Rectal smooth muscle tissue (tissue), 1 donor: Measurements from ENCODE around the gene CTNND2.
"Not testable (repeated sequence)": the region's sequence is repeated elsewhere in the genome, so short reads cannot be mapped to it uniquely, and the experiment has no call there.

Experiments used
- H3K27ac ChIP-seq: one replicate; pipeline ENCODE4 v1.7.0; 2013; ENCODE audit warnings: low read depth, low read length, inconsistent platforms
- H3K27me3 ChIP-seq: one replicate; pipeline ENCODE4 v1.7.0; 2013; ENCODE audit warnings: low read length; ENCODE audit not compliant: control insufficient read depth, insufficient read depth
- H3K36me3 ChIP-seq: one replicate; pipeline ENCODE4 v1.7.0; 2013; ENCODE audit warnings: low read length; ENCODE audit not compliant: control insufficient read depth, insufficient read depth
- H3K4me1 ChIP-seq: one replicate; pipeline ENCODE4 v1.7.0; 2013; ENCODE audit warnings: low read length; ENCODE audit not compliant: control insufficient read depth, insufficient read depth
- H3K4me3 ChIP-seq: one replicate; pipeline ENCODE4 v1.7.0; 2013; ENCODE audit warnings: low read length
- H3K9ac ChIP-seq: one replicate; pipeline ENCODE4 v1.7.0; 2013; ENCODE audit warnings: low read length

Gene CTNND2

DNA sequence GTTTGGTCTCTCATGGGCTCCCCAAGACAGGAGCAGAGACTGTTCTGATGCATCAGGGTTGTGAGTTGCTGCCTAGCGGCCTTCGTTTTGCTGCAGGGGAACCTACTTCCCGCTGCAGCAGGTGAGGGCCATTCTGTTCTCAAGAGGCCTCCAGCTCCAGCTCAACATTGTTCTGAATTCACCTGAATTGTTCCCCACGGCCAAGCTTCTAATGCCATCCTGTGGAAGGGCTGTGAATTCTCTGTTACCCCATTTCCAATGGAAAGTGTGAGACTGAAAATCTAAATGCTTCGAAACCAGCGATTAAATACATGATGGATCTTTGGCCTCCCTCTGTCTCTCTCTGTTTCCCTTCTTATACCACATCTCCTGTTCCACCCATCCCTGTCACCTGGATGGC, 794.1 kb downstream of the CTNND2 start:
- Histone ChIP-seq H3K4me3 (no peak overlapping the region), H3K4me1 (no peaks in the 10 kb centered on the region), H3K36me3 (no peaks in the 10 kb centered on the region), H3K9ac (no peak overlapping the region), H3K27ac (no peak overlapping the region), H3K27me3 (no peaks in the 10 kb centered on the region)

DNA sequence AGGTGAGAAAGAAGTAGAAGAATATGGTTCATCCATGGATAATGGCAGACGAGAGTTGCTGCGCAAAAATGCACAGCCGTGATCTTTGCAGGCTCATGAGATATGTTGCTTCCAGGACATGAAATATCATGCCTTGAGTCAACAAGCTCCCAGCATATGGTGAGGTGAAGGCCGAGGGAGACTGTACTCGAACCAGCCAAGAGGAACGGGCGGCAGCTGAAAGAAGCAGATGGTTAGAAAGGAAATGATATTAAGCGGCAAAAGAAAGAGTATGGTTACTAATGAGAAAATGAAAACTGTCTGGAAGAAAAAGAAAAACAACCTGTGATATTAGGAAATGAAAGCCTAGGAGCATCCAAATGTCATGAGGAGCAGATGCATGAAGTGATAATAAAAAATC, 798.5 kb downstream of the CTNND2 start:
- no peaks in the 10 kb centered on the region for H3K4me1 ChIP-seq
- H3K27ac ChIP-seq = no peak overlapping the region
- H3K9ac ChIP-seq = no peak overlapping the region
- H3K27me3 ChIP-seq = no peaks in the 10 kb centered on the region
- H3K36me3 ChIP-seq = no peaks in the 10 kb centered on the region
- H3K4me3 ChIP-seq = no peak overlapping the region

DNA sequence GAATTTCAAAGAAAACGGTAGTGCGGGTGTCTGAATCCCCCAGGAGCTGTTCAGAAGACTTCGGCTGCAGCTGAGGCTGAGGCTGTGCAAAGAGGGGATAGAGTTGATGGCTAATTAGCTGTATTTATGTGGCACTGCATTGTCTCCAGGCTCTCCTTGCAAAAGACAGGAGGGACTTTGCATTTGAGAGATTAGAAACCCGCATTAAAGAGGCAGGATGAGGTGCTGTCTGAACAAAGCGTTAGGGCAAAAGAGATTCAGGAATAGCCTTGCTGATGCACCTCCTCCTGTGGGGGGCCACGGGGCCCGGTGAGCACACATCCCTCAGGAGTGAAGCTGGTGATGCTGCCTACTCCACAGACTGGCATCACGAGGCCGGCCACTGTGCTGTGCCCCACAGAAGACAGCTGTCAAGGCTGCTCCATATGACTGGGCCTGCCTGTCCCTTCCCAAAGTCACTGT, 799.6 kb downstream of the CTNND2 start:
- Histone ChIP-seq H3K4me1 (no peaks in the 10 kb centered on the region), H3K27me3 (no peaks in the 10 kb centered on the region), H3K4me3 (no peak overlapping the region), H3K9ac (no peak overlapping the region), H3K27ac (no peak overlapping the region), H3K36me3 (no peaks in the 10 kb centered on the region)

DNA sequence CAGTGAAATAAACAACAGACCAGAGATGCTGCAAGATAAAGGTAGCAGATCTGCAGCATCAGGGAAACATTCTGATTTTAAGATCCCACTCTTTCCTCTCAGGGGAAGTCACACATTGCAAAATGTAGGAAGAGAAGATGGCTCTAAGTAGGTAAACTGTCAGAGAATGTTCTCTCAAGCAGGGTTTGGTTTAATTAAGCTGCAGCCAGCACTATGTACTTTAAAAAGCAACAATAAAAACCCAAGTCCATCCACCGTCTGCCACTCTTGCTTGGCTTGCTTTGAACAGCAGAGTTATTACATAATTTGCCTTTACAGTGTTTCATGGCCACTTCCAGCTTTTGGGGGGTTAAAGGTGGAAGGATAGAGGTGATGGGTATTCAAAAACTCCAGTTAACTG, 800.0 kb downstream of the CTNND2 start:
- Histone ChIP-seq H3K36me3 (no peaks in the 10 kb centered on the region), H3K4me3 (no peak overlapping the region), H3K4me1 (no peaks in the 10 kb centered on the region), H3K27me3 (no peaks in the 10 kb centered on the region), H3K27ac (no peak overlapping the region), H3K9ac (no peak overlapping the region)

DNA sequence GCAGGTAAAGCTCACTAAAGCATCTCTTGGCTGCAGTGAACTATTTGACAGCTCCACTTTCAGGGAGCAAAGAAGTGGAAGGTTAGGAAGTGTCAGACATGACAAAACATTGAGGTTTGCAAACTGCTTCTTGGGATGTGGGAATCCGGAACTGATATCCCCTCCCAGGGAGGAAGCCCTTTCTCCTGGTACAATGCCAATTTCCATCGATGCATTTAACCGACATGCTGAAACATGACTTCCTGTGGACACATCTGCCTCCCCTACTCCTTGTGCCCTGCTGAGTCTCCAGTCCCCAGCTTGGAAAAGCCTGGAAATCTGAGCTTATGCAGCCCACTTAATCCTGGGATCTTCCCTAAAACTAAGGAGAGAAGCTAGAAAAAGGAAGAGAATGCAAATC, 820.1 kb downstream of the CTNND2 start:
- H3K27ac ChIP-seq = no peak overlapping the region
- no peaks in the 10 kb centered on the region for H3K4me1 ChIP-seq
- no peak overlapping the region for H3K4me3 ChIP-seq
- H3K9ac ChIP-seq = no peak overlapping the region
- H3K36me3 ChIP-seq = no peaks in the 10 kb centered on the region
- H3K27me3 ChIP-seq = no peaks in the 10 kb centered on the region

DNA sequence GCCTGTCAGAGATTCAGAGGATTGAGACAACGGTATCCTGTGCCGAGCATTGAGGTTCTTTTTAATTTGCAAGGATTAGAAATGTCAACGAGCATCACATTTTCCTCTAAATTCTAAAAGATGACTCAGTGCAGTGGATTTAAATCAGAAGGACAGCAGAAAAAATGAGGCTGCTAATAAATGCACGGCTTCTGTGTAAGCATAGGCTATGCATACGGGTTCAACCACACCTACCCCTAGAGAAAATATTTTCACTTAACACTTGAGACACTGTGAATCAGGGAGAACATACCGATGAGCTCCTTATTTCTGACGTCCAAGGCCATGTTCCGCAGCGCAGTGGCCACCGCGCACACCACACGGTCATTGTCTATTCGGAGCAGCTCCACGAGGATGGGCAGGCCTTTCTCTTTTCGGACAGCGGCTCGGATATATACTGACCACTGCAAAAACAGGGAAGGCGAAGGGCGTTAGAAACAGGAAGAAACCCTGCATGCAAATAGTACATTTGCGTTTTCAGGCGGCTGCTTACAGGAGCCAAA, 821.8 kb downstream of the CTNND2 start:
- Histone ChIP-seq H3K9ac (no peak overlapping the region), H3K4me1 (no peaks in the 10 kb centered on the region), H3K27ac (no peak overlapping the region), H3K4me3 (no peak overlapping the region), H3K36me3 (no peaks in the 10 kb centered on the region), H3K27me3 (no peaks in the 10 kb centered on the region)

DNA sequence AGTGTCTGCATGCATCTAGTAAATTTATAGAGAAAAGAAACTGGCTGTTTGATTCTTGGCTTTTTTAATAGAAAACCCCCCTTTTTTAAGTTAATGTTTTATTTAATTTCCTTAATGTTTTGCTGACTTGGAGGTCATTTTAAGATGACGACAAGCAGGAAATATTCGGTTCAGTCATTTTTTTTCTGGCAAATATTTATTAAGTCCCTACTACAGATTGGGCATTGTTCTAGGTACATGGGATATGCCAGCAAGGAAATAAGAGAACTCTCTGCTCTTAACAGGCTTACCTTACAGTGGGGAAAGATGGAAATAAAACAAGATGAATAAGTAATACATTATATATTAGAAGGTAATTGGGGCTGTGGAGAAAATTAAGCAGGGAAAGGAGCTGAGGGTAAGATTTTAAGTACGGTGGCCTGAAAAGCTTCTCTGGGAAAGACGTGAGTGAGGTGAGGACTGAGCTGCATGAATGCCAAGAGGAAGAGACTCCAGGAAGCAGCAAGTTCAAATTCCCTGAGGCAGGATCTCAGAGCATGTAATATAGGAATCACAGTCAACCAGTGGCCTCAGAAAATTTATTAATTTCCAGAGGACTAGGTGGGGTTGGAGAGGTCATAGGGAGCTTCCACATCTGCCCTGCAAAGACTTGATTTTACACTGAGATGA, 827.2 kb downstream of the CTNND2 start:
- H3K4me1 ChIP-seq = no peaks in the 10 kb centered on the region
- no peak overlapping the region for H3K27ac ChIP-seq
- H3K27me3 ChIP-seq = no peaks in the 10 kb centered on the region
- no peaks in the 10 kb centered on the region for H3K36me3 ChIP-seq
- no peak overlapping the region for H3K4me3 ChIP-seq
- no peak overlapping the region for H3K9ac ChIP-seq

DNA sequence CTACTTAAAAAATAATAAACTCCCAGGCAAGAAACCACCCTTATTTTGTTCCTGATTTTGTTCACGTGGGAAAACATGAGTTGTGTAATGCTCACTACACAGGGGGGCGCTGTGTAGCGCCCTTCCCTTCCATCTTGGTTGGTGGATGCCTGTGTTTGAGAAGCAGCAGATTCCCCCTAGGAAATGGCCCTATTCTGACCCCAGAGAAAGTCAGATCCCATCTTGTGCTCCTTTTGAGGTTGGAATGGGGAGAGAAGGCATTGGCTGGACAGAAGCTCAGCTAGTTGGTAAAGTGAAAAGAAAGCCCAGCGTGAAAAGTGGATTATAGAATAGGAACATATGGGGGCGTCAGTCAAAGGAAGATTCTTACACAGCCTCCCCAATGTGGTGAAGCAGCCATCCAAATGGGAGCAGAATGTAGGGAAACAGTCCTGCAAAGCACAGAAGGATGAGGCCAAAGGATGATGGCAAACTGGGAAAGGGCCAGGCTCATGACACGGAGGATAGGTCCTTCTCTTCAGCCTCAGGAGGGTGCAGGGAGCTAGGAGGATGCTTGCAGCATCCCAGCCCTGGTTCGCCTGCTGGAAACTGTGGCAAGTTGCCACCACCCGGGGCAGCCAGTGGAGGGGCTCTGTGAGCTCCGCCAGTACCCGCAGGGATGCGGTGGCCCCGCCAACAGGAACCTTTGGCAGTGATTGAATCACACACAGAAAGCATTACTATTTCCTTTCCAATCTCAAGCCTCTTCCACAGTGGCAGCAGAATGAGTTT, 829.0 kb downstream of the CTNND2 start:
- Histone ChIP-seq H3K27me3 (no peaks in the 10 kb centered on the region), H3K4me3 (no peak overlapping the region), H3K27ac (no peak overlapping the region), H3K9ac (no peak overlapping the region), H3K4me1 (no peaks in the 10 kb centered on the region), H3K36me3 (no peaks in the 10 kb centered on the region)

DNA sequence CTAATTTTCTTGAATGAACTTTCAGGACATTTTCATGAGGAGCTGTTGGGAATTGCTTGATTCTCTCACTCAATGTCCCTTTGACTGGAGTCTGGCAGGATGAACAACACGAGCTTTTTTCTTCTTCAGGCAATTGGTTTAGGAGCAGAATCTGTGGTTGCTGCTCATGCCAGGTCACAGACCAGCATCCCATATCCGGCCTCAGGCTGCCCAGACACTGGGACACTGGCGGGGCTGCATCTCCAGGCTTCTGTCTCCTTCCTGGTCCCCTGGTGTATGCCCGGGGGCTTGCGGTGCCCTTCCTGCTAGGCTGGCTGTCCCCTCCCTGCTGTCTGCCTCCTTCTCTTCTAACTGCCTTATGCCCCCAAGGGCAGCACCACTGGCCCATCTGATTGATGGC, 831.7 kb downstream of the CTNND2 start:
- Histone ChIP-seq H3K27ac (no peak overlapping the region), H3K4me1 (no peaks in the 10 kb centered on the region), H3K9ac (no peak overlapping the region), H3K36me3 (no peaks in the 10 kb centered on the region), H3K27me3 (no peaks in the 10 kb centered on the region), H3K4me3 (no peak overlapping the region)

DNA sequence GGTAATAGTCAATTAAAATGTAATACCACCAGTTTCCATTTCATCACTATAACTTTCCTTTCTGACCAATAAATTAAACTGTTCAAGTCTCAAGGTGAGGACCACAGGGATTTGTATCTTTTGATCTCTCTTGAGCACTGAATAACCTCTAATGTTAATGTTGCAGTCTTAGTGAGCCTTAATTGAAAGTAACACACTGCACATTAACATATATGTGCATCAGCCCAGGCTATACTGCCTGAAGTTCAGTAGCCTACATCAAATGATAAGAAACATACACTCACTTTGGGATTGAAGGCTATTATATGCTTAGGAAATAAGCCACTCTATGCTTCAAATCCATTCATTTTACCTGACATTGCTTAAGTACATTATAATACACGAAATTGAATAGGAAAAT, 832.2 kb downstream of the CTNND2 start:
- Histone ChIP-seq H3K36me3 (no peaks in the 10 kb centered on the region), H3K27me3 (no peaks in the 10 kb centered on the region), H3K4me3 (no peak overlapping the region), H3K9ac (no peak overlapping the region), H3K27ac (no peak overlapping the region), H3K4me1 (no peaks in the 10 kb centered on the region)

DNA sequence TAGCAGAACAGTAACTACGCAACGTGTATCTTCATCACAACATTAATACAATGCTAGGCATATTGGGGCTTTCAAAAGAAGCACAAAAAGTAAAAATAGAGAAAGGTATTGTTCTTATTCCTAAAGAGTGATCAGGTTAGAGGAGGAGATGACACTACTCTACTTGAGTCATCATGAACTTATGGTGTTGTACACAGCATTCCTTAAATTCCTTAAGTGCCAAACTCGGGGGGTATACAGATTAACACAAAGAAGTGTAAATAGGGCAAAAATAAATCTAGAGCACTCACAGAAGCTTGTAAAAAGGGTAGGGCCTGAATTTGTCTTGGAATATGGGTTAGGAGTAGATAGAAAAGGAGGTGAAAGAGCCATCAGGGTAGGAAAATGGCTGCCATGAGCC, 835.2 kb downstream of the CTNND2 start:
- Histone ChIP-seq H3K27ac (no peak overlapping the region), H3K36me3 (no peaks in the 10 kb centered on the region), H3K9ac (no peak overlapping the region), H3K27me3 (no peaks in the 10 kb centered on the region), H3K4me3 (no peak overlapping the region), H3K4me1 (no peaks in the 10 kb centered on the region)

DNA sequence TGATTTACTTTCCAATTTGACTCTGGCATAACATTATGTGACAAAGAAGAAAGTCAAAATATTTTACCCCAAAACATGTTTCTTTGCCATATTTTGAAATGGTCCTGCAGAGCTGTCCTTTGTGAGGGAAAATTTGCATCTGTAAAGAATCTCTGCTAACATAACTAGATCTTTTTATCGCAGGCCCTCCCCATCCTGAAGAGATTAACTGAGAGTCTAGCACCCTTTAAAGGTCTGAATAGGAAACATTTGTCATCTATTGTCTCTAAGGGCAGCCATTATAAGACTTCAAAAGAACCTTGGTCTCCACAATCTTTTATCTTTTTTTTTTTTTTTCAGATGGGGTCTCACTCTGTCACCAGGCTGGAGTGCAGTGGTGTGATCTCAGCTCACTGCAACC, 838.5 kb downstream of the CTNND2 start:
- not testable (repeated sequence) for H3K36me3 ChIP-seq, H3K9ac ChIP-seq, H3K4me3 ChIP-seq, H3K4me1 ChIP-seq, H3K27ac ChIP-seq, H3K27me3 ChIP-seq
